GM18909 (cell line): Measurements from ENCODE around the gene TANC1.
"Not testable (repeated sequence)": the region's sequence is repeated elsewhere in the genome, so short reads cannot be mapped to it uniquely, and the experiment has no call there.

Source experiments
- ATAC-seq: cut with Tn5 transposase; IDR thresholded peaks from one replicate; pipeline ENCODE4 v1.9.1; 2021; ENCODE audit warnings: mild to moderate bottlenecking; ENCODE audit not compliant: unreplicated experiment, poor library complexity

The TANC1 gene

DNA sequence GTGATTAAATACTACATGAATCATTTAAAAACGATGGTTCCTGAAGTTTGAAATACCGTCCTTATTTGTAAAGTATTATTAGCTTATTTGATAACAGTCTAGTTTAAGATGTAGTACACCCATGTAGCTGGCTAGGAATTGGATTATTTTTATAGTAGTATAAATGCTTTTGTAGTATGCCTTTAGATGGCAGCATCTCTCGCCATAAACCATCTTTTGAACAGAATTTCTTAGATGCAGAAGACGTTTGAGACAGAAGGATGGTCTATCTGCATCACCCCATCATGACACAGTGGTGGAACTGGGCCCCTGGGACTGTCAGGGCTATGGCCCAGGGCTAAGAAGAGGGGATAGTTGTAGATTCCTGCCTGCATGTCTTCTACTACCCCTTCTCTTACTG, 165.4 kb downstream of the TANC1 start:
- no peak for ATAC-seq

DNA sequence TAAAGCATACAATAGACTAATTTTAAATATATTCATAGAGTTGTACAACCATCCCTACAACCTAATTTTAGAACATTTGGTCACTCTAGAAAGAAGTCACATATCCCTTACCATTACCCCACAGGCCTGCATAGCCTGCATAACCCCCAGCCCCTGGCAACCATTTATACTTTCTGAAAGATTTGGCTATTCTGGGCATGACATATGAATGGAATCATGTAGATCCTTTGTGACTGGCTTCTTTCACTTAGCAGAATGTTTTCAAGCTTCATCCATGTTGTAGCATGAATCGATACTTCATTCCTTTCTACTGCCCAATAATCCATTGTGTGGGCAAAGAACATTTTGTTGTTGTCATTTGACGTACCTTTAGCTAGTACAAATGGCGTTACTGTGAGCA, 166.5 kb downstream of the TANC1 start:
- ATAC-seq = no peak

DNA sequence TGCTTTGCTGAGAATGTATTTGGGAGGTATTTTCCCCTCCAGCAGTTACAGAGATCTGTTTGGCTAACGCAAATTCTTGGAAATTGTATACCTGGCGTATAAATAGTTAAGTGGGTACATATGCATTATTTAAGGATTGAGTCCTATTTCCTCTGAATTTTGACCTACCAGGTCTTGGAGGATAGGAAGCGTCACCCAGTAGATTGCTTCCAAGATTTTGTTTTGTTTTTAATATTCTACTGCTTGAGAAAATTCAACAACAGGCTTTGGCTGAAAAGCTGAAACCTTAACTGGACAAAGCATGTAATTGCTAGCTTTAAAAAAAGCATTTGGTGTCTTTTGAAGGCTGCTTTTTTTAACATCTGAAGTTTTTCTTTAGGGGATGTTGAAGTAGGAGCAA, 168.0 kb downstream of the TANC1 start:
- ATAC-seq = no peak

DNA sequence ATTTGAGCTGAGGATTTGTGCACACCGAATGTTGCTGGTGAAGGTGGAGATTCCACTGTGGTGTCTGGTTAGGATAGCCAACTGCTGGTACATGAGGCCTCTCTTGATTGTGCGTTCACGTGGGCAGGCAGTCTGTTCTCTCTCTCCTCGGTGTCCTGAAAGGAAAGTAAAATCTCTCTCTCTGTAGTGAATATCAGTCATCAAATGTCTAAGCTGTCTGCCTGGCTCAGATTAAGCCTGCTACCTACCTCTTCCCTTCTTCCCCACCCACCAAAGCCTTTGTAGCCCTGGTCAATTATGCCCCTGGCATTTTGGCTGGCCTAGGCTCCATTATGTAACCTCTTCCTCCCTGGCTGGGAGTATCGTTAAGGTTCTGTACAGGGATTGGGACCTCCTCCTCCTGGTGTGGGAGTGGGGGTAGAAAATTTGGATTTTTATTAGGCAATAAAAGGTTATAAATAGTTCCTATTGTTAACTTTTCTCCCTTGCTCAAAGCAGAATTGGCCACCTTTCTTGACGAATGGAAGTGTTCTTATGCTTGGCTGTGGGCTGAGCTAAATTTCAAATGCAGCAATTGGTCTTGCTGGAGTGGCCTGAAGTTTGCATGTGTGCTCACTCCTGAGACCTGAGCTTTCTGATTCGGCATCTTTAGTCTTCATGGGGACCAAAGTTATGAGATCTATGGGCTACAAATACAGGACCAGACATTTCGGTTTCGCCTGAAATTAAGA, 169.2 kb downstream of the TANC1 start:
- no peak for ATAC-seq

DNA sequence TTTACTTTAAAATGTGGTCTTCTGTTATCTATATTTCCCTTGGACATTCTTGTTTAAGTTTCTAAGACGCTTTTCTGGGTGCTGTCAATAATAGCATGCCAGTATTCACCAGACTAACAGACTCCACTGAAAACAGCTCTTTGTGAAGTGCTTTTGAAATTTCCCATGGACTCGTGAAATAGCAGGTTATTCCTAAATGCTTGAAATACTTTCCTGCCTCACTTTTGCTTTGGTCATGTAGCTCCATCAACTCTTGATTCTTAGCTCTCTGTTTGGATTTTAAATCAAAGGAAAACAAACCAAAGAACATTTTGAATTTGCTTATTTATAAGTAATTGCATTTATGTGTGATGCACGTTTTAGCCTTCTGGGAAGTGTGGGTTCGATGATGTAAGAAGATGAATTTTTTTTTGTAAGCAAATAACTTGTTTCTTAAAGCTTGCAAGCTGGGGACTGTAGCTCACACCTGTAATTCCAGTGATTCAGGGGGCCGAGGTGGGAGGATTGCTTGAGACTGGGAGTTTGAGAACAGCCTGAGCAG, 170.3 kb downstream of the TANC1 start:
- ATAC-seq = no peak

DNA sequence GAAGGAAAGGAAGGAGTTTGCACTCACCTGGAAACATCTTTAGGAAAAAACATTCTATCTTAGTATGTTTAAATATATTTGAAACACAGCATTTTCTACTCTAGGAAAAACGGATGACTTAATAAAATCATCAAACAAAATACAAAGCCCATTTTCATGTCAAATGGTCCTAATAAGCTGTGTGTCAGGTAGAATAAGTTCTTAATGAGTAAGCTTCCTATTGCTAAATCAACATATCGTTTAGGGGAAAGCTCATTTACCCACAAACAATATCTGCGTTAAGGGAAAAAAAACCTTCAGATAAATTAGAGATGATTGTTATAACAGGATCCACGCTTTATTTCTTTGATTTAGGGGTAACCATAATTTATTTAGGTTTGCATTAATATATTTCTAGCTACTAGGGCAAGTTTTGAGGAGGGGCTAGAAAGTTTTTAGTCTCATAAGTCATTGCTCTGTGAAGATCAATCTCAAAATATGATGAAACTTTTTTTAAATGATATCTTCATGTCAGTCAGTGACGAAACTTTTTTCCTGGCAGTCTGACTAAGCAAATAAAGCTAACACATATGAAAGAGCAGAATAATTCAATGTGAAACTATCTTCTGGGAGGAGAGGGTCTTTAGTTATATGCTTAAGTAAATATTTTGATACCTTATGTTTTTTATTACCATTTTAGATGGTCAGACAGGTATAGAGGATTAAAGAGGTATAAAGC, 170.9 kb downstream of the TANC1 start:
- no peak for ATAC-seq

DNA sequence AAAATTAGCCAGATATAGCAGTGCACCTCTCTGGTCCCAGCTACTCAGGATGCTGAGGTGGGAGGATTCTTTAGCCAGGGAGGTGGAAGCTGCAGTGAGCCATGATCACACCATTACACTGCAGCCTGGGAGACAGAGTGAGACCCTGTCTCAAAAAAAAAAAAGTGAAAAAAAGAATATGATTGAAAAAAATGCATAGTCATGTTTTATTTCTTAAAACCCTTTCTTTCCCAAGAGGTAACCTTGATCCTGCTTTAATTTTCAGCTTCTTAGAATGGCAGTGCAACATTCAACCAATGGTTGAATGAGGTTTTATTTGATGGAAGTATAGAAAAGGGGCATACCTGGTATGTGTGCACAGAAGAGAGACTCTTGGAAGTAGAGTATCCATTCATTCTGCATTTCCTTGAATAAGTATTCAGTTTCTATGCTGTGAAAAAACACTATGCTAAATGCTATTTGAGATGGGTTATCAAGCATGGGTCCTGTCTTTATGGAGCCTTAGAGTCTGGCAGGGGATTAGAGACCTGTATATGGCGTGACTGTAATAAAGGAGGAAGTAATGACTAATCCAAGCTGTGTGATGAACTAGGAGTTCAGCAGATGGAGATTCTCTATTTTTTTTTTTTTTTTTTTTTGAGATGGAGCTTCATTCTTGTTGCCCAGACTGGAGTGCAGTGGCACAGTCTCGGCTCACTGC, 171.8 kb downstream of the TANC1 start:
- no peak for ATAC-seq

DNA sequence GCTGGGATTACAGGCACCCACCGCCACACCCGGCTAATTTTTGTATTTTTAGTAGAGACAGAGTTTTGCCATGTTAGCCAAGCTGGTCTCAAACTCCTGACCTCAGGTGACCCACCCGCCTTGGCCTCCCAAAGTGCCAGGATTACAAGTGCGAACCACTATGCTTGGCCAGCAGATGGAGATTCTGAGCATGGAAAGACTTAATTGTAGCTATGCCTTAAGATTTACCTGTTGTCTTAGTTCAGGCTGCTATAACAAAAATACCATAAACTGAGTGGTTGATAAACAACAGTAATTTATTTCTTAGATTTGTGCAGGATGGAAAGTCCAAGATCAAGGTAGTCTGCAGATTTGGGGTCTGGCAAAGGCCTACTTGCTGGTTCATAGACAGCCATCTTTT, 172.4 kb downstream of the TANC1 start:
- not testable (repeated sequence) for ATAC-seq

DNA sequence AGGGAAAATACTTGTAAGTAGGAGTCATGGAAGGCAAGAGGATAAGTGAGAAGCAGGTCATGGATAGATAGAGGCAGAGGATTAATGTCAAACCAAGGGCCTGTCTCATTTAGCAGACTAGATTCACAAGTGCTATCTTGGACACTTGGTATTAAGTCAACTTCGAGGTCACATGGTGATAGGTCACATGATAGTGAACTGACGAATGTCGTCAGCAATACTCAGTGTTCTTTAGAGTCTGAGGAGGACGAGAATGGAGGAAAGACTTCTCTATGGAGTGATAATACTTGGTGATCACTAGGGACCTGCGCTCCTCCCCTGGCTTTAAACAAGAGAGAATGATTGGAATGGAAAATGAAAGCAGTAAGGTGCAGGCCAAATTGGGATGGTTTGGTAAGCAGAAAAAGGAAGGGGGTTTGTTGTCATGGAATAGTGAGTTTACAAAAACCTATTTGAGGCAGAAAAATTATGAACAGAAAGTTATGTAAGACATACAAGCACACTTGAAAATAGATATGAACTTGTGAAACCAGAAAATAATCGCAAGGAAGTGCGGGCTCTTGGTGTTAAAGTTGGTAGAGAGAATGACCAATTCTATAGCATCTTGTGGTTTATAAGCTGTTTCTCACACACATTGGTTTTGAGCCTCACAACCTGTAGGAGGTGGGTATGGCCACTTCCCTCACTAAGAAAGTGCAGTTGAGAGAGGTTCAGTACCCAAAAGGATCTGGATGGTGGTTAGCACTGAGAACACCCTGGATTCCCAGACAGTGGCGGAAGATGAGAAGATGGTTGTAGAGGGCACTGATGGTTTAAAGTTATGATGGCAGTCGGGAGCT, 176.6 kb downstream of the TANC1 start:
- ATAC-seq = peak; percentile 66

DNA sequence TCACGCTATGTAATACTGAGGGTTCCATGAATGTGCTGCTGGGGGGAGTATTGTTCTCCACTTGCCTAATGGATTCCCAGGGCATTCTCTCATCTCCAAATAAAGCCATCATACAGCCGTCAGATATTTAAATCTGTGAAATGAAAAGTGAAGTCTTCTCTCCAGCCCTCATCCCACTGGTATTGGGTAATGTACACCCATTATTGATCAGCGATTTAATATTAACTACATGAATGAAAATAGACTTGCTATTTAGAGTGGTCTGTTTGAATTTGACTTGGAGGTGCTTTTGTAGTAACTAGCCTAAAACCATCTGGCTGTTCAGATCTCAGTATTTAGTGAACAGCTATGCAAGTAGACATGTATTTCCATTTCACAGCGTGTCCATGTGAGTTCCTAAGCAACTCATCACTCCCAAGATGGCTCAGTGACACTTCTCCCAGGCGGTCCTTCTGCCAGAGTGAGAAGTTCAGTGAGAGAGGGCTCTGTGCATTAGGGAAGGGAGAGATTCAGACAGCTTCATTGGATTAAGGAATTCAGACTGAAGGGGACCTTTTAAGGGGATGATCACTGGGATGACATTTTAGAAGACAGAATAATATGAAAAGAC, 177.4 kb downstream of the TANC1 start:
- ATAC-seq = no peak

DNA sequence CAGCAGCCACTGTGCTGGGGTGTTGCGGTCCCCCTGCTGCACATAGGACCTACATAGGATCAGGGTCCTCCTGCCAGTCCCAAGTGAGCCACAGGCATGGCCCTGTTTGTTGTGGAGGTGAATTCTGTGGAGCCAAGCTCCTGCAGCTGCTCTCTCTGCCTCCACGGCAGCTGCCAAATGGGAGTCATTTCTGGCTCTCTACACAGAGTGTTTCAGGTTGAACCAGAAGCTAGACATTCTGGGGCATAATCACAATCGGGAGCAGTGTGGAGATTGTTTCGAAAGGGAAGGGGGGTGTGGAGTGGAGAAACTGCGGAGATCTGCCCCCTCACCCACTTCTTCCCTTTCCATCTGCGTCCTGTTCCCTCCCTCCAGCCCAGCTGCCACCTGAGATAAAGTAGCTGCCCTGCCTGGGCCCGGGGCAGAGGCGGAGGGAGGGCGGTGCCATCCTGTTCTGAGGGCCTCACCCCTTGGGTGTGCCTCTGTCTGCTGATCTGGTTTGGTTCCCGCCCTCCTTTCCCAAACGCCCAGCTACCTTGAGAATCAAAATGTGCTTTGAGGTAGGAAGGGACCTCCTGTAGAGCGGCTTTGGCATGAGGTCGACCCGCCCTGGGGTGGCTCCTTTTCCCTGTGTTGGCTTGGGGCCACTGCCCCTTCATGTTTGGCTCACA, 178.7 kb downstream of the TANC1 start:
- no peak for ATAC-seq

DNA sequence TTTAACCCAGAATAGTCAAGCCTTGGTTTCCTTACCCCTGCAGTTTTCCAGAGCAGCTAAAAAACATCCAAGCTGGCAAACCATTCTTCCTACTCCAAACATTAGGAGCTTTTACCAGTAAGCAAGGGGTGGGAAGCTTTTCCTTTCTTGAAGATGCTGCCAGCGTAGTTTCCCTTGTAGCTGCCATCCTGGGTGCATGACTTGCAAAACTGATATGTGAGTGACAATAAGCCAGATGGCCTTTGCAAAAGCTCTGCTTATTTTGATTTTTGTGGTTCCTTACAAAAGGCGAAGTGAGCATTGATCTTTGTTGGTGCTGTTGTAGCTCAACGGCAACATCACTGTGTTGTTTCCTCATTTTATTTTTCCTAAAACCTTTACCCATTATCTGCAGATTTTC, 179.2 kb downstream of the TANC1 start:
- no peak for ATAC-seq

DNA sequence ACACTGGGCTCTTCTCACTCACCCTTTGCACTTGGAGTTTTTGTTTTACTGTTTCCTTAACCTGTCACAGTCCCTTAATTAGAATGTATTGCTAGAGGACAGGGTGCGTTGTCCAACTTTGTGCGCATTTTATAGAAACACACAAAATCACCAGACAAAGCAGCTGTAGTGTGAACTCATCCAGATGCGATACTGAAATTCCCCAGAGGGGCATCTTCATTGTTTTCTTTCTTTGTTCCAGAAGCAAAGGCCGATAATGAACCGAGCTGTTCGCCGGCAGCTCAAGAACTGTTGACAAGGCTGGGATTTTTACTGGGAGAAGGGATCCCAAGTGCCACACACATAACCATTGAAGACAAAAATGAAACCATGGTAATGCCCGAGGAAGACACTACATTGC, 180.5 kb downstream of the TANC1 start:
- no peak for ATAC-seq

DNA sequence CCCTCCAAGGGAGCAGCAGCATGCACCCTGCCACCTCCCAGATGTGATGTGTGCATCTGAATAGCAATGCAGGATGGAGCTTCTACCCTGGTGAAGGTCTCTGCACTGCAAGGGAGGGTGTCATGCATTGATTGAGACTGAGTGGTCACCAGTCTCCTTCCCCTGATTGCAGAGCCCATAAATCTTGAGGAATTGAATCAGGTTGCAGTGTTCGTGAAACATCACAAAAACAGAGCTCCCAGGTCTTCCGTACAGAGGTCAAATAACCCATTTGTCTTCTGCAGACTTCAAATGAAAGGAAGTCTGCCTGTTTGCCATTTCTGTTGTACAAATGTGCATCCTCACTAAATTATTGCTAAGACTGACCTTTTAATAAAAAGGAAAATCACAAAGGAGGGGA, 181.3 kb downstream of the TANC1 start:
- ATAC-seq = no peak

DNA sequence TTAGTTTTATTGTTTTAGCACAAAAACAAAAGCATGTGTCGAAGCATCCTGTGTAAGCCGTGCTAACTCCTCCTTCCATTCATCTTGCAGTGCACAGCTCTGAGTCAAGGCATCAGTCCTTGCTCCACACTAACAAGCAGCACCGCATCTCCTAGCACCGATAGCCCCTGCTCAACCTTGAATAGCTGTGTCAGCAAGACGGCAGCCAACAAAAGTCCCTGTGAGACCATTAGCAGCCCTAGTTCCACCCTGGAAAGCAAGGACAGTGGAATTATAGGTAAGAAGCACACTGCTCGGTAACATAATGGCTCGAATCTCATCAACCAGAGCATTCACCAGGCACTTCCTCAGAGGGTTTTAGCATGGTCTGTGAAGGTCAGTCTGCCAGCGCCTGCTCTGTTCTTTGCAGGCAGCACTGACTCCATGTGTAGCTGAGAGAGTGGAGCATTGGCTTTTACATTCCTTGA, 181.9 kb downstream of the TANC1 start:
- no peak for ATAC-seq

DNA sequence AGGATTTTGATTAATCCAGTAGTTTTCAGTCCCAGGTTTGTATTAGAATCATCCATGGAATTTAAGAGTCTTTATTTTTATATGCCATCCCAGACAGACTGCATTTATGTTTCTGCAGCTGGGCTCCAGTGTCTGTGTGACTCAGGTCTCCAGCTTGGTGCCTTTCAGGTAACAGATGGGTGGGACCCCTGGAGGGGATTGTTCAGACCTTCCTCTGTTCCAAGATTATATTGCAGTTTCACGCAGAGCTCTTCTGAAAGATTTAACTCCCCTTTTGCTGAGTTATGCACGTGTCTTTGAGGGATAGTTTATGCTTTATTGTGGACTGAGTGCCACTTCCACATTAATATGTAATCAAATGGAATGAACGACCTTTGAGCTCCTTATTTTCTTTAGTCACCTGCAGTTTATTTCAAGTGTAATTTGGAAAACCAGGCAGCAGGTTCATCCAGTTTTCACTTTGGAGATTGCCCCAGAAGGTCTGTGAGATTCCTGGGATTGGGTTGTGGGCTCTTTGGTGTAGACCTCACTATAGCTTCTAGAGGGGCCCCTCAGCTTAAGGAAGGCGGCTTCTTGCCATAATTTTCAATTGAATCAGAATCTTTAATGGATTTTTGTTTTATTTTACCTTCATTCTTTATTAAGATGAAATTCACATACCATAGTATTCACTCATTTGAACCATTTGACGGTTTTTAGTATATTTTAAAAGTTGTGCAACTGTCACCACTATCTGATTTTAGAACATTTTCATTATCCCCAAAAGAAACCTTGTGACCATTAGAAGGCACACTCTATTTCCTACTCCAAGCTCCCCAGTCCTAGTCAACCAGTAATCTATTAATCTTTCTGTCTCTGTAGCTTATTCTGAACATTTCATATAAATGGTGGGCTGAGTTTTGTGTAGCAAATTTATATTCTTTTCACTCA, 183.0 kb downstream of the TANC1 start:
- ATAC-seq = no peak

DNA sequence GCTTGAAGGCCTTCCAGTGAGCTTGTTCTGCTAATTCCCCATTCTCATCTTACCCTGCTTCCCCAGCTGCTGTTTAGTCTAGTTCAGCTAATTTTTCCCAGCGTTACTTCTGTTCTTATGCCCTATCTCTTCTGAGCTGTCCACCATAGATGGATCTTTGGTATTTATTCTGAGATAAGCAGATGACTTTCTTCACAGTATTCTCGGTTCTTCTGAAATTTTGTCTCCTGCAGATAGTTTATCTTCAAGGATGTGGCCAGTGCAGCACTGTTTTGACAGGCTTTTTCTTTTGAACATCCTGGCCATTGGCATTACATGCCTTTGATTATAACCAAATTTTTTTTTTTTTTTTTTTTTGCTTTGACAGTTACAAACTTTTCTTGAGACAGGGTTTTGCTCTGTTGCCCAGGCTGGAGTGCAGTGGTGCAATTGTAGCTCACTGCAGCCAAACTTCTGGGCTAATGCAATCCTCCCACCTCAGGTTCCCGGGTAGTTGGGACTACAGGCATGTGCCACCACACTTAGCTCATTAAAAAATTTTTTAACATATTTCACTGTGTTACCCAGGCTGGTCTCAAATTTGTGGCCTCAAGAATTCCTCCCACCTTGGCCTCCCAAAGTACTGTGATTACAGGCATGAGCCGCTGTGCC, 183.8 kb downstream of the TANC1 start:
- no peak for ATAC-seq

DNA sequence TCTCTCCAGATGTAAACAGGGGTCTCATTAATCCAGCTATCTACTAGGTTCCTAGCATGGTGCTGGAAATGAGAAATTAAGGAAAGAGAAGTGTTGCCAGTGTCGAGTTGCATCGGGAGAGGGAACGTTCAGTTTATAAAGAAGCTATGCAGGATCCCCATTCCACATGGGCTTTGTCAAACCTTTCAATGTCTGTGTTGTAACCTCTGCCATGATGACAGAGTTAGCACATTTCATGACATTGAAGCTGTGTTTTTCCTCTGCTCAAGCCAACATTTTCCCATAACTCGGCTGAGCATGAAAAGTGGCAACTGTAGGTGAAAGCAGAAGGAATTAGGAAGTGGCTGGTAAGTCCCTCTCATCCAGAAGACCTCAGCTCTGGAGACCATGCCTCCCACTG, 184.6 kb downstream of the TANC1 start:
- no peak for ATAC-seq
